Naive thymus-derived CD8-positive, alpha-beta T cell (primary cell): Measurements from ENCODE around the gene PEX5L. TPM values are rescaled to one million over a fixed set of nuclear protein-coding genes. Genes with fewer than 3 reads are reported as not detected.
"Not testable (repeated sequence)": the region's sequence is repeated elsewhere in the genome, so short reads cannot be mapped to it uniquely, and the experiment has no call there.

Experiments
- ATAC-seq, 2 donors: fragments of 150-1000 bp; cut with Tn5 transposase in 1 of 2; sonication (Bioruptor Pico), chemical (Tn5 transposase) in 1 of 2; 1 replicate in 1 of 2; 2 replicates in 1 of 2; pipeline ENCODE4 v1.10.0; 2021; ENCODE audit warnings: mild to moderate bottlenecking in 2 of 2, moderate library complexity in 2 of 2
- POLR2A ChIA-PET: fragments of 350-600 bp; sonication (Branson Sonifier 250); formaldehyde crosslinking; loops from one replicate; lab custom pipeline; 2021; ENCODE audit warnings: antibody characterized with exemption; lab: Charles Lee
- DNase-seq, 10 donors: peaks; one replicate each; pipeline versions ENCODE4 v3.0.0 to v3.0.0-alpha.2; 2020 to 2022
- H3K27ac Mint-ChIP-seq, 10 donors: one replicate each; pipeline ENCODE4 v1.8.0; 2020 to 2022; ENCODE audit warnings: mild to moderate bottlenecking in 10 of 10, mixed read lengths in 10 of 10, moderate library complexity in 4 of 10, inconsistent platforms in 1 of 10
- H3K27me3 Mint-ChIP-seq, 5 donors: one replicate each; pipeline ENCODE4 v1.8.0; 2021 to 2022; ENCODE audit warnings: mixed read lengths in 5 of 5
- H3K36me3 Mint-ChIP-seq, 3 donors: one replicate each; pipeline ENCODE4 v1.8.0; 2020 to 2022; ENCODE audit warnings: mixed read lengths in 3 of 3, mild to moderate bottlenecking in 2 of 3, inconsistent platforms in 1 of 3
- H3K4me1 Mint-ChIP-seq, 4 donors: one replicate each; pipeline ENCODE4 v1.8.0; 2021 to 2022; ENCODE audit warnings: mixed read lengths in 4 of 4
- H3K4me3 Mint-ChIP-seq, 10 donors: one replicate each; pipeline ENCODE4 v1.8.0; 2020 to 2022; ENCODE audit warnings: mild to moderate bottlenecking in 10 of 10, mixed read lengths in 10 of 10, moderate library complexity in 6 of 10, inconsistent platforms in 1 of 10
- H3K9me3 Mint-ChIP-seq, 9 donors: one replicate each; pipeline ENCODE4 v1.8.0; 2020 to 2022; ENCODE audit warnings: mixed read lengths in 9 of 9, mild to moderate bottlenecking in 3 of 9, inconsistent platforms in 1 of 9, moderate library complexity in 1 of 9
- polyA plus RNA-seq, 3 donors: library from polyadenylated mRNA; unstranded; fragments of 300-500 nt; fragmentation: Illumina TruSeq; gene quantifications; one replicate each; pipeline ENCODE4 v1.2.3, GENCODE V29; 2021
- total RNA-seq, 8 experiments: library from RNA in 2 of 8; stranded (reverse) in 2 of 8; gene quantifications; one replicate each; pipeline ENCODE4 v1.2.3 and lab custom pipeline; 2021 to 2026

PEX5L gene
- total and polyA plus RNA-seq, 5 experiments from 2014 or later, result 0.03 to 0.26 TPM; not detected in 3

- no peak overlapping the region for H3K4me3 Mint-ChIP-seq
- no peak overlapping the region for H3K27ac Mint-ChIP-seq
- POLR2A ChIA-PET, result no interaction called here
- H3K9me3 Mint-ChIP-seq, result no peaks in the 10 kb centered on the region
- no peak for DNase-seq
- no peaks in the 10 kb centered on the region for H3K36me3 Mint-ChIP-seq
- no peak for ATAC-seq
- H3K27me3 Mint-ChIP-seq, result peaks cover 0 to 3% (median 0%) of the 10 kb centered on the region in 5 donors
- no peaks in the 10 kb centered on the region for H3K4me1 Mint-ChIP-seq
These were observed 21.5 kb upstream of the PEX5L start for GRCh38 chr3:180058238-180058637.

DNA sequence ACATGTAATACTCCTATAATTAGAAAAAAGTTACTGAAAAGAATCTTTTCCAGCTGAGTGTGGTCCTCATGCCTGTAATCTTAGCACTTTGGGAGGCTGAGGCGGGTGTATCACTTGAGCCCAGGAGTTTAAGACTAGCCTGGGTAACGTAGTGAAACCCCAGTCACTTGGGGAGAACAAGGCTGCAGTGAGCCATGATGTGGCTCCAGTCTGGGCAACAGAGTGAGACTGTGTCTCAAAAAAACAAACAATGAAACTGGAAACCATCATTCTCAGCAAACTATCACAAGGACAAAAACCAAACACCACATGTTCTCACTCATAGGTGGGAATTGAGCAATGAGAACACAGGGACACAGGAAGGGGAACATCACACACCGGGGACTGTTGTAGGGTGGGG is 18.9 kb upstream of the PEX5L start:
- DNase-seq, H3K4me1 Mint-ChIP-seq, H3K4me3 Mint-ChIP-seq, H3K27ac Mint-ChIP-seq, POLR2A ChIA-PET, ATAC-seq, H3K27me3 Mint-ChIP-seq, H3K9me3 Mint-ChIP-seq, H3K36me3 Mint-ChIP-seq: not testable (repeated sequence)

DNA sequence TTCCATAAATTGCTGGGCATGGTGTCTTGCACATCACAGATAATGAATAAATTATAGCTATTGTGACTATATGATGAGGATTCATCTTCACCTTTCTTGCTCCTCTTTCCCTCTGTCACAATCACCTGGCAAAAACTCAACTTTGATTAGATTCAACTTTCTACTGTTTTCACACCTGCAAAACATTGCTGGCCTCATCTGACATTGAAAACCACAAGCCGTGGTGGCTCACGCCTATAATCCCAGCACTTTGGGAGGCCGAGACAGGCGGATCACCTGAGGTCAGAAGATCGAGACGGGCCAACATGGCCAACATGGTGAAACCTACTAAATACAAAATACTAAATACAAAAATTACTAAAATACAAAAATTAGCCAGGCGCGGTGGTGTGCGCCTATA is 12.7 kb upstream of the PEX5L start:
- ATAC-seq, result no peak
- no peaks in the 10 kb centered on the region for H3K4me1 Mint-ChIP-seq
- POLR2A ChIA-PET, result no interaction called here

GRCh38 chr3:180048840-180049239 is 12.1 kb upstream of the PEX5L start:
- POLR2A ChIA-PET, result no interaction called here
- H3K36me3 Mint-ChIP-seq, result no peaks in the 10 kb centered on the region
- peaks cover 0 to 3% (median 2%) of the 10 kb centered on the region in 5 donors for H3K27me3 Mint-ChIP-seq
- DNase-seq (no peak), ATAC-seq (no peak)
- no peaks in the 10 kb centered on the region for H3K4me1 Mint-ChIP-seq
- no peak overlapping the region for H3K27ac Mint-ChIP-seq
- H3K4me3 Mint-ChIP-seq, result no peak overlapping the region
- no peaks in the 10 kb centered on the region for H3K9me3 Mint-ChIP-seq

More for the DNA sequence above, 12.7 kb upstream of the PEX5L start:
- H3K9me3 Mint-ChIP-seq, result no peaks in the 10 kb centered on the region
- no peaks in the 10 kb centered on the region for H3K36me3 Mint-ChIP-seq
- no peak overlapping the region for H3K27ac Mint-ChIP-seq
- no peak overlapping the region for H3K4me3 Mint-ChIP-seq
- peaks cover 0 to 3% (median 2%) of the 10 kb centered on the region in 5 donors for H3K27me3 Mint-ChIP-seq
- no peak for DNase-seq

GRCh38 chr3:180048103-180048502 is 11.4 kb upstream of the PEX5L start:
- H3K4me3 Mint-ChIP-seq, result no peak overlapping the region
- no peaks in the 10 kb centered on the region for H3K9me3 Mint-ChIP-seq
- DNase-seq (no peak), ATAC-seq (no peak)
- no peaks in the 10 kb centered on the region for H3K36me3 Mint-ChIP-seq
- H3K27me3 Mint-ChIP-seq, result peaks cover 0 to 3% (median 2%) of the 10 kb centered on the region in 5 donors
- no peaks in the 10 kb centered on the region for H3K4me1 Mint-ChIP-seq
- H3K27ac Mint-ChIP-seq, result no peak overlapping the region
- POLR2A ChIA-PET, result no interaction called here

DNA sequence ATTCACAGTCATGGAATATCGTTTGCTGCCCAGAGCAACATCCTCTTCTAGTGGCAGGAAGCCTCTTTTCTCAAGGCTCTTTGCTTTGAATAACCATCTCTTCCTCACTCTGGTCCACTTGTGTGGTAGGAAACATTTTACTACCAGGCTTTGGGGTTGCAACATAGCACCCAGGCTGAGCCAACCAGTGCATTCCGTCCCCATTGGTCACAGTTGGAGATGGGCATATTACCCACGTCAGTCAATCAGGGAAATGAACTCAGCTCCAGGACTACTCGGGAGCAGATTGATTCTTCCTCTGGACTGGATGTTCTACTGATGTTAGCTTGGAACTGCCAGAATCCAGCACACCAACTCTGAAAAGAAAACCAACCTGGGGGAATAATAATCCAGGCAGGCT is 4.2 kb upstream of the PEX5L start:
- H3K27me3 Mint-ChIP-seq, result peaks cover 26 to 55% (median 27%) of the 10 kb centered on the region in 5 donors
- no peak overlapping the region for H3K4me3 Mint-ChIP-seq
- no peak overlapping the region for H3K27ac Mint-ChIP-seq
- POLR2A ChIA-PET, result no interaction called here
- H3K9me3 Mint-ChIP-seq, result peaks cover 0 to 11% (median 0%) of the 10 kb centered on the region in 9 donors
- DNase-seq (no peak), ATAC-seq (no peak)
- peaks cover 6 to 14% (median 11%) of the 10 kb centered on the region in 4 donors for H3K4me1 Mint-ChIP-seq
- peaks cover 0 to 4% (median 0%) of the 10 kb centered on the region in 3 donors for H3K36me3 Mint-ChIP-seq

DNA sequence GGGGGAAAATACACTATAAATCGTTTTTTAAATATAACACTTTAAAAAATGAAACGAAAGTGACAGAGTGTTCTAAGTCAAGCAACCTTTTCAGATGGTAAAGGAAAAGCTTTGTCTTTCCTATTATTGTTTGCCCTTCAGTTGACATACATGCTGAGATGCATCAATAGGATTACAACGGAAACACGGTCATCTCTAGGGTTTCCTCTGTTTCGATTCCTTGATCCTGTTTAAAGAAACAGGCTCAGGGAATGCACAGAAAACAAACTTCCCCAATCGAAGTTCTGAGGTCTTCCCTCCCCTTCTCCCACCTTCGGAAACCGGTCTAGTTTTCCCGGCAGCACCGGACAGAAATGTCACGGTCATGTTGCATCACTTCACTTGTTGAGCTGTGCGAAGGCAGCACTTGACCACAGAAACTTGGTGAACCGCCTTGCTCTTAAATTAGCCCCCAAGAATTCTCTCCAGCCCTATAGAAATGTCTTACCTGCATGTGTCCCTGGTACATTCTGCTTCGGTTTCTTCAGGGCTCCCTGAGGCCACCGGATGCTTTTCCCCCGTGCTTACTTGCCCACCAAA is 556 bp downstream of the PEX5L start:
- no peak overlapping the region for H3K27ac Mint-ChIP-seq
- peaks cover 6 to 19% (median 12%) of the 10 kb centered on the region in 4 donors for H3K4me1 Mint-ChIP-seq
- H3K4me3 Mint-ChIP-seq, result peak overlapping the region; percentile 4 to 82 (median 66)
- peaks cover 0 to 7% (median 0%) of the 10 kb centered on the region in 9 donors for H3K9me3 Mint-ChIP-seq
- H3K36me3 Mint-ChIP-seq, result peaks cover 0 to 4% (median 0%) of the 10 kb centered on the region in 3 donors
- ATAC-seq (no peak), DNase-seq (no peak)
- POLR2A ChIA-PET, result no interaction called here
- H3K27me3 Mint-ChIP-seq, result peaks cover 42 to 82% (median 44%) of the 10 kb centered on the region in 5 donors

GRCh38 chr3:180026997-180027396 is 9.7 kb downstream of the PEX5L start:
- Mint-ChIP-seq H3K4me3 (no peak overlapping the region), H3K36me3 (no peaks in the 10 kb centered on the region), H3K27me3 (peaks cover 4 to 19% (median 5%) of the 10 kb centered on the region in 5 donors), H3K9me3 (no peaks in the 10 kb centered on the region), H3K4me1 (no peaks in the 10 kb centered on the region), H3K27ac (no peak overlapping the region)
- DNase-seq (no peak), ATAC-seq (no peak)
- POLR2A ChIA-PET, result no interaction called here

DNA sequence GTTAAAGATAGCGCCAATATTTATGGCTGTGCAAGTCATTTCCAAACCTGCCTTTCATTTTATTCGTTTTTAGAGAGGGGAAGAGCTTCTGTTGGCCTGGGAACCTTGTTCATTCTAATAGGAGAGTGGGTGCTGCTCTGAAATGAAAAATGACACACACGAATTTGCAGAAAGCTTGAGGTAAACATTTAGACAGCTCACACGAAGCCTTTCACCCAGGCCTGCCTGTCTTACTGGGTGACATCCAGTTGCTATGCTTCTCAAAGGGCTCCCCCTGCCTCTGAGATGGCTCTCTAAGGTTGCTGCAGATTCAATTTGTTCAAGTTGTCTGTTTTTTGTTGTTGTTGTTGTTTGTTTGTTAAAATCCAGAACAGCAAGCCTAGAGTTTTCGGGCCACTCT is 18.2 kb downstream of the PEX5L start:
- no peaks in the 10 kb centered on the region for H3K9me3 Mint-ChIP-seq
- H3K27me3 Mint-ChIP-seq, result peaks cover 0 to 5% (median 0%) of the 10 kb centered on the region in 5 donors
- H3K27ac Mint-ChIP-seq, result no peak overlapping the region
- POLR2A ChIA-PET, result no interaction called here
- no peak overlapping the region for H3K4me3 Mint-ChIP-seq
- no peaks in the 10 kb centered on the region for H3K36me3 Mint-ChIP-seq
- no peak for DNase-seq
- no peak for ATAC-seq
- H3K4me1 Mint-ChIP-seq, result no peaks in the 10 kb centered on the region

DNA sequence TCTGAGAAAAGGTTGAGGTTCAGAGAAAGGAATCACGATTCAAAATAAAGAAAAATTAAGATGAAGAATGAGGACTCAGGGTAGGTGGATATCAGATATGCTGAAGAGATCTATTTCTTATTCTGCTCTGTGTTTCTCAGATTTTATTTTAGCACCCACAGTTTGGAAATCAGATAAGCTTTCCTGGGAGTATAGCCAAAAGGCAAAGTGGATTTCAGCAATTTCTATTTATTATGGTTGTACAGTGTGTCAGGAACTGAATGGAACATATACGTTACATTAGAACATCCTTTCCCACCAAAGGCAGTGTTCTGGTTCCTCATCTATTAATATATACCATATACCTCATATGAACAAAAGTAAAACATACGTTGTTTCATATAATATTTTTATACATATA is 18.9 kb downstream of the PEX5L start:
- Mint-ChIP-seq H3K27ac (no peak overlapping the region), H3K36me3 (no peaks in the 10 kb centered on the region), H3K27me3 (peaks cover 0 to 3% (median 0%) of the 10 kb centered on the region in 5 donors), H3K9me3 (no peaks in the 10 kb centered on the region), H3K4me1 (no peaks in the 10 kb centered on the region), H3K4me3 (no peak overlapping the region)
- DNase-seq, result no peak
- POLR2A ChIA-PET, result no interaction called here
- ATAC-seq, result no peak

DNA sequence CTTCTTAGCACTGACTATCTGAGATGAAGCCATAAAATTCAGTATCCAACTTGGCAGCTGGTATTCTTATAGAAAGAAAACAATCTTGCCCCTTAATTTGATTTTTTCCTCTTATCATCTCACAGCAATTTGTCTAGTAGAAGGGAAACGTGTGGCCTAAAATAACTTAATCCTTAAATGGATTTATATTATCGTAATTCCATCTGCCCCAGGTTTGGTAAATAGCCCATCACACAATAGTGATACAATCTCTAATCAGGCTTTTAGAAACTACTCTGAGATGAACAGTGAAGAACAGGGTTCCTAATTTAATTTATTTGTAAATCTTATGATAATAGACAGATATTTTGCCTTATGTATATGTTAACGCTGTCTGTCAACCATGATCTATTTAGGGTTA is 24.8 kb downstream of the PEX5L start:
- H3K27me3 Mint-ChIP-seq, result no peaks in the 10 kb centered on the region
- no peak for ATAC-seq
- DNase-seq, result no peak
- no peak overlapping the region for H3K4me3 Mint-ChIP-seq
- no peak overlapping the region for H3K27ac Mint-ChIP-seq
- no peaks in the 10 kb centered on the region for H3K4me1 Mint-ChIP-seq
- peaks cover 0 to 34% (median 16%) of the 10 kb centered on the region in 9 donors for H3K9me3 Mint-ChIP-seq
- peaks cover 0 to 4% (median 3%) of the 10 kb centered on the region in 3 donors for H3K36me3 Mint-ChIP-seq
- POLR2A ChIA-PET, result no interaction called here

DNA sequence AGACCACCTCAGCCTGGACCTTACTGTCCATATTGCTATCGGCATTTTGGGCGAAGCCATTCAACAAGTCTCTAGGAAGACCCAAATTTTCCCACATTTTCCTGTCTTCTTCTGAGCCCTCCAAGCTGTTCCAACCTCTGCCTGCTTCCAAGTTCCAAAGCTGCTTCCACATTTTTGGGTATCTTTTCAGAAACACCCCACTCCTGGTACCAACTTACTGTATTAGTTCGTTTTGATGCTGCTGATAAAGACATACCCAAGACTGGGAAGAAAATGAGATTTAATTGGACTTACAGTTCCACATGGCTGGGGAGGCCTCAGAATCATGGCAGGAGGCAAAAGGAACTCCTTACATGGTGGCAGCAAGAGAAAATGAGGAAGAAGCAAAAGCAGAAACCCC is 28.4 kb downstream of the PEX5L start:
- POLR2A ChIA-PET, DNase-seq, H3K36me3 Mint-ChIP-seq, H3K27me3 Mint-ChIP-seq, H3K4me3 Mint-ChIP-seq, ATAC-seq, H3K4me1 Mint-ChIP-seq: not testable (repeated sequence)
- Mint-ChIP-seq H3K9me3 (peaks cover 0 to 41% (median 22%) of the 10 kb centered on the region in 9 donors), H3K27ac (peak overlapping the region in 1 of 10 donors; percentile 24)

DNA sequence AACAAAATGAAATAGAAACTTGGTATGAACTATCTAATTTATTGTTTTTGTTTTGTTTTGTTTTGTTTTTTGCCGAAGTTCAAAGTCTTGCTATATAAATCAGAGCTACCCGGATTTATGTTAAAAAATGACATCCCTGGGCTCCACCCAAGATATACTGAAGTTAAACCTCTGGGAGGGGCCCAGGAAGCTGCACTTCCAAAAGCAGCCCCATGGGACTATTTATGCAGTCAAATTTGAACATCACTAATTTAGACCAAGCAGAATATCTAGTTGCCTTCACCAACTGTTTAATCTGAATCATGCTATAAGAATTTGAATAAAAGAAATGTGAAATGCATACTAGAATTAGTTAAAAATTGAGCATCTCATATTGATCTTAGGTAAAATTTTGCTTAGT is 32.2 kb downstream of the PEX5L start:
- H3K9me3 Mint-ChIP-seq, result peaks cover 0 to 31% (median 20%) of the 10 kb centered on the region in 9 donors
- H3K27me3 Mint-ChIP-seq, result no peaks in the 10 kb centered on the region
- no peaks in the 10 kb centered on the region for H3K4me1 Mint-ChIP-seq
- H3K27ac Mint-ChIP-seq, result no peak overlapping the region
- H3K36me3 Mint-ChIP-seq, result peaks cover 0 to 4% (median 3%) of the 10 kb centered on the region in 3 donors
- DNase-seq (no peak), ATAC-seq (no peak)
- POLR2A ChIA-PET, result no interaction called here
- no peak overlapping the region for H3K4me3 Mint-ChIP-seq

- no peak for DNase-seq
- H3K4me3 Mint-ChIP-seq, result no peak overlapping the region
These were observed 34.7 kb downstream of the PEX5L start for GRCh38 chr3:180002006-180002405.

More at GRCh38 chr3:180002006-180002405, 34.7 kb downstream of the PEX5L start:
- POLR2A ChIA-PET, result no interaction called here
- Mint-ChIP-seq H3K4me1 (no peaks in the 10 kb centered on the region), H3K36me3 (no peaks in the 10 kb centered on the region), H3K27me3 (no peaks in the 10 kb centered on the region), H3K9me3 (peaks cover 0 to 10% (median 5%) of the 10 kb centered on the region in 9 donors), H3K27ac (no peak overlapping the region)
- no peak for ATAC-seq
